GM19351 (cell line): ENCODE measurements around the gene TSPAN17.

Experiments used
- ATAC-seq: cut with Tn5 transposase; IDR thresholded peaks from one replicate; pipeline ENCODE4 v1.9.1; 2021; ENCODE audit warnings: mild to moderate bottlenecking, moderate library complexity; ENCODE audit not compliant: unreplicated experiment

The TSPAN17 gene

GRCh38 chr5:176700239-176700847, 53.1 kb downstream of the TSPAN17 start:
- ATAC-seq = no peak

GRCh38 chr5:176702671-176703641, 55.7 kb downstream of the TSPAN17 start:
- ATAC-seq = no peak

GRCh38 chr5:176703857-176704256, 56.6 kb downstream of the TSPAN17 start:
- ATAC-seq = no peak

- no peak for ATAC-seq
These were observed 57.1 kb downstream of the TSPAN17 start for GRCh38 chr5:176704355-176704754.

- no peak for ATAC-seq
These were observed 57.5 kb downstream of the TSPAN17 start for GRCh38 chr5:176704817-176705216.
